ENCODE results near the gene STATH.
"Not testable (repeated sequence)": the region's sequence is repeated elsewhere in the genome, so short reads cannot be mapped to it uniquely, and the experiment has no call there.

Gene STATH

GRCh38 chr4:70000711-70001110 is 4.9 kb downstream of the STATH start:
- POLR2A ChIA-PET (ENCODE audit: low non-redundant PET): no interaction called here
- TF ChIP-seq CTCF (conservative IDR thresholded peaks at IDR 0.05; ENCODE audit: low read depth): no peak
- no peak for DNase-seq (ENCODE audit: low spot score)
- CTCF ChIA-PET: no interaction called here
- H3K27ac ChIP-seq: no peak overlapping the region

DNA sequence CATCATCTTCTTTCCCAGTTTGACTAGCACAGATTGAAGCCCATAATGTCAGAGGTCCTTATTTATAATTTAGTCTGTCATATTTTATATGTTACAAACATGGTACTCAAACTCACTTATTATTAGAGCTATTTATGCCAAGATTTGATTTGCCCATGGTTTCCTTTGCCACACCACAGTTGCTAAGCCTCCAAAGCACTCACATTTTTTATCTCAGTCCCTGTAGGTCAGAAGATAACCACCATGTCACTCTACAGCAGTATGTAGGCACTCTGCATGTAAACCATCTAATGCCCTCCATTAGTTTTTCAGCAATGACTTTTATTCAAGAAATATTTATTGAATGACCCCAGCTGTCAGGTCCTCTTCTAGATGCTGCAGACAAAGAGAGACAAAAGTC is 6.7 kb downstream of the STATH start:
- H3K27ac ChIP-seq: no peak overlapping the region
- no peak for TF ChIP-seq CTCF (conservative IDR thresholded peaks at IDR 0.05; ENCODE audit: low read depth)
- CTCF ChIA-PET: no interaction called here
- POLR2A ChIA-PET (ENCODE audit: low non-redundant PET): no interaction called here
- DNase-seq (ENCODE audit: low spot score): no peak

GRCh38 chr4:70008771-70009170 is 13.0 kb downstream of the STATH start:
- CTCF ChIA-PET: no interaction called here
- DNase-seq (ENCODE audit: low spot score): no peak
- POLR2A ChIA-PET (ENCODE audit: low non-redundant PET): no interaction called here
- no peak overlapping the region for H3K27ac ChIP-seq
- no peak for TF ChIP-seq CTCF (conservative IDR thresholded peaks at IDR 0.05; ENCODE audit: low read depth)

DNA sequence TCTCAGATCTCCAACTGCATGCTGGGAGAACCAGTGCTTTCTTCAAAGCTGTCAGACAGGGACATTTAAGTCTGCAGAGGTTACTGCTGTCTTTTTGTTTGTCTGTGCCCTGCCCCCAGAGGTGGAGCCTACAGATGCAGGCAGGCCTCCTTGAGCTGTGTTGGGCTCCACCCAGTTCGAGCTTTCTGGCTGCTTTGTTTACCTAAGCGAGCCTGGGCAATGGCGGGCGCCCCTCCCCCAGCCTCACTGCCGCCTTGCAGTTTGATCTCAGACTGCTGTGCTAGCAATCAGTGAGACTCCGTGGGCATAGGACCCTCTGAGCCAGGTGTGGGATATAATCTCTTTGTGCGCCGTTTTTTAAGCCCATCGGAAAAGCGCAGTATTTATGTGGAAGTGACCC is 23.2 kb downstream of the STATH start:
- POLR2A ChIA-PET (ENCODE audit: low non-redundant PET); H3K27ac ChIP-seq; DNase-seq (ENCODE audit: low spot score); CTCF ChIA-PET: not testable (repeated sequence)

DNA sequence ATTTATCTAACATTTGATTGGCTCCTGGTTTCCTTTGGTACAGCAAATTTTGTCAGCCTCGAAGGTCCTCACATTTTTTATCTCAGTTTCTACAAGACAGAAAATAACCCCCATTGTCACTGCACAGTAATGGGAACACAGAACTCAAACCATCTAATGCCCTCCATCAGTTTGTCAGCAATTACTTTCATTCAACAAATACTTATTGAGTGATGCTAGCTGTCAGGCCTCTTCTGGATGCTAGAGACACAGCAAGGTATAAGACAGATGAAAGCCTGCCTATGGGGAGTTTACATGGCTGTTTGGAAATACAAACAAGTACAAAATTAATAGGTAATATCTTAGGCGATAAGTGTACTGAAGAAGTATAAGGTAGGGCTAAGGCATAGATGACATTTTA is 27.5 kb downstream of the STATH start:
- TF ChIP-seq CTCF (conservative IDR thresholded peaks at IDR 0.05; ENCODE audit: low read depth): no peak
- POLR2A ChIA-PET (ENCODE audit: low non-redundant PET): no interaction called here
- DNase-seq (ENCODE audit: low spot score): no peak
- CTCF ChIA-PET: no interaction called here
- H3K27ac ChIP-seq: no peak overlapping the region

DNA sequence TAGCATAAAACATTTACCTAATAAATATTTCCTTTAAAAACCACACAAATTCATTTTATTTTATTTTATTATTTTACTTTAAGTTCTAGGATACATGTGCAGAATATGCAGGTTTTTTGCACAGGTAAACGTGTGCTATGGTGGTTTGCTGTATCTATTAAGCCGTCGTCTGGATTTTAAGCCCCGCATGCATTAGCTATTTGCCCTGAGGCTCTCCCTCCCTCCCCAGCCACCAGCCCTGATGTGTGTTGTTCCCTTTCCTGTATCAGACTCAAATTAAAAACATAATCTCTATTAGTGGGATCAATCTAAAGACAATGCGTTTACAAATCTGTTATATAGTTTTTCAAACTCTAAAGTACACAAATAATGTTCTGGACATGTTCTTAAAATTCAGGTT is 31.2 kb downstream of the STATH start:
- ChIA-PET CTCF (interaction anchor here (0.5 to 0.6 kb wide), 2 partner anchors 146 to 192 kb away, joined by 3 to 4 read pairs; no protein-coding TSS in a partner anchor), POLR2A (ENCODE audit: low non-redundant PET) (no interaction called here)
- DNase-seq (ENCODE audit: low spot score): no peak
- H3K27ac ChIP-seq: no peak overlapping the region
- TF ChIP-seq CTCF (conservative IDR thresholded peaks at IDR 0.05; ENCODE audit: low read depth): no peak

GRCh38 chr4:70028159-70028558 is 32.4 kb downstream of the STATH start, which contains the start of gene HTN3:
HTN3 (plus strand) TSS chr4:70028459; CDS start chr4:70030741, 2,282 bp downstream.
- H3K27ac ChIP-seq; POLR2A ChIA-PET (ENCODE audit: low non-redundant PET); CTCF ChIA-PET; DNase-seq (ENCODE audit: low spot score): not testable (repeated sequence)

DNA sequence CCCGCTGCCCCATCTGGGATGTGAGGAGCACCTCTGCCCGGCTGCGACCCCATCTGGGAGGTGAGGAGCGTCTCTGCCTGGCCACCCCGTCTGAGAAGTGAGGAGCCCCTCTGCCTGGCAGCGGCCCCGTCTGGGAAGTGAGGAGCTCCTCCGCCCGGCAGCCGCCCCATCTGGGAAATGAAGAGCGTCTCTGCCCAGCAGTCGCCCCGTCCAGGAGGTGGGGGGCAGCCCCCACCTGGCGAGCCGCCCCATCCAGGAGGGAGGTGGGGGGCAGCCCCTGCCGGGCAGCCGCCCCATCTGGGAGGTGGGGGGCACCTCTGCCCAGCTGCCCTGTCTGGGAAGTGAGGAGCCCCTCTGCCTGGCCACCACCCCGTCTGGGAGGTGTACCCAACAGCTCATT is 41.8 kb downstream of the STATH start:
- DNase-seq (ENCODE audit: low spot score); POLR2A ChIA-PET (ENCODE audit: low non-redundant PET); H3K27ac ChIP-seq; CTCF ChIA-PET: not testable (repeated sequence)

DNA sequence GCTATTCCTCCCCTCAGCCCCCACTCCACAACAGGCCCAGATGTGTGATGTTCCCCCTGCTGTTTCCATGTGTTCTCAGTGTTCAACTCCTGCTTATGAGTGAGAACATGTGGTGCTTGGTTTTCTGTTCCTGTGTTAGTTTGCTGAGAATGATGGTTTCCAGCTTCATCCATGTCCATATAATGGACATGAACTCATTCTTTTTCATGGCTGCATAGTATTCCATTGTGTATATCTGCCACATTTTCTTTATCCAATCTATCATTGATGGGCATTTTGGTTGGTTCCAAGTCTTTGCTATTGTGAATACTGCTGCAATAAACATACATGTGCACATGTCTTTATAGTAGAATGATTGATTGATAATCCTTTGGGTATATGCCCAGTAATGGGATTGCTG is 44.2 kb downstream of the STATH start:
- CTCF ChIA-PET; POLR2A ChIA-PET (ENCODE audit: low non-redundant PET); DNase-seq (ENCODE audit: low spot score); H3K27ac ChIP-seq: not testable (repeated sequence)
